Epithelial cell of proximal tubule (primary cell): ENCODE measurements around the gene ACTBL2. TPM values are rescaled to one million over a fixed set of nuclear protein-coding genes. Genes with fewer than 3 reads are reported as not detected.

Source experiments
- DNase-seq: peaks from one replicate; pipeline ENCODE4 v3.0.0-alpha.2; 2011; ENCODE audit warnings: low read depth
- H3K4me3 ChIP-seq: 2 replicates; pipeline ENCODE4 v1.5.1; 2011; ENCODE audit warnings: low read depth, mild to moderate bottlenecking, low read length
- total RNA-seq: library from RNA; depleted of rRNA; stranded (reverse); fragments of >200 nt; gene quantifications from 2 replicates; pipeline ENCODE4 v1.2.3, GENCODE V29; 2015
- TF ChIP-seq, protein P1 (sequence below): conservative IDR thresholded peaks from 2 replicates; pipeline ENCODE4 v1.5.1; 2012; ENCODE audit warnings: low read depth, mild to moderate bottlenecking, low read length

Gene ACTBL2
- total RNA-seq, 1 donor from 2014 or later = 2.3 TPM

DNA sequence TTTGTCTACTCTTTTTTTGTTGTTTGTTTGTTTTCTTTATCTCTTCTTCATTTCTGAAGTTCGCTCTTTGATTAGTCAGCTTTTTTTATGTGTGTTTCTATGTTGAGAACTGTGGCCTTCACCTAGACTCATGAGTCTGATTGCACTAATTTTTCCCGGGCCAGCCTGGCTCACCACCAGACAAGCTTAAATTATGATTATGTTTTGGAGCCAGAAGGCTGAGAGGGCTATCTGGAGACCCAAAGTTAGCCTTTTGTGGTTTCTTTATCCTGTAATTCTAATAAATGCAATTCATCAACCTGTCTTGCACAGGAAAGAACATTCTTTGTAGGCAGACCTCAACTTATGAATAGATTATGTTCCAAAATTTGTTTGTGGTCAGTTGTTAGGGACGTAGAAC is 20.8 kb upstream of the ACTBL2 start:
- H3K4me3 ChIP-seq = no peak overlapping the region
- no peak for DNase-seq
- TF ChIP-seq, protein P1, sequence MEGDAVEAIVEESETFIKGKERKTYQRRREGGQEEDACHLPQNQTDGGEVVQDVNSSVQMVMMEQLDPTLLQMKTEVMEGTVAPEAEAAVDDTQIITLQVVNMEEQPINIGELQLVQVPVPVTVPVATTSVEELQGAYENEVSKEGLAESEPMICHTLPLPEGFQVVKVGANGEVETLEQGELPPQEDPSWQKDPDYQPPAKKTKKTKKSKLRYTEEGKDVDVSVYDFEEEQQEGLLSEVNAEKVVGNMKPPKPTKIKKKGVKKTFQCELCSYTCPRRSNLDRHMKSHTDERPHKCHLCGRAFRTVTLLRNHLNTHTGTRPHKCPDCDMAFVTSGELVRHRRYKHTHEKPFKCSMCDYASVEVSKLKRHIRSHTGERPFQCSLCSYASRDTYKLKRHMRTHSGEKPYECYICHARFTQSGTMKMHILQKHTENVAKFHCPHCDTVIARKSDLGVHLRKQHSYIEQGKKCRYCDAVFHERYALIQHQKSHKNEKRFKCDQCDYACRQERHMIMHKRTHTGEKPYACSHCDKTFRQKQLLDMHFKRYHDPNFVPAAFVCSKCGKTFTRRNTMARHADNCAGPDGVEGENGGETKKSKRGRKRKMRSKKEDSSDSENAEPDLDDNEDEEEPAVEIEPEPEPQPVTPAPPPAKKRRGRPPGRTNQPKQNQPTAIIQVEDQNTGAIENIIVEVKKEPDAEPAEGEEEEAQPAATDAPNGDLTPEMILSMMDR = no peak

DNA sequence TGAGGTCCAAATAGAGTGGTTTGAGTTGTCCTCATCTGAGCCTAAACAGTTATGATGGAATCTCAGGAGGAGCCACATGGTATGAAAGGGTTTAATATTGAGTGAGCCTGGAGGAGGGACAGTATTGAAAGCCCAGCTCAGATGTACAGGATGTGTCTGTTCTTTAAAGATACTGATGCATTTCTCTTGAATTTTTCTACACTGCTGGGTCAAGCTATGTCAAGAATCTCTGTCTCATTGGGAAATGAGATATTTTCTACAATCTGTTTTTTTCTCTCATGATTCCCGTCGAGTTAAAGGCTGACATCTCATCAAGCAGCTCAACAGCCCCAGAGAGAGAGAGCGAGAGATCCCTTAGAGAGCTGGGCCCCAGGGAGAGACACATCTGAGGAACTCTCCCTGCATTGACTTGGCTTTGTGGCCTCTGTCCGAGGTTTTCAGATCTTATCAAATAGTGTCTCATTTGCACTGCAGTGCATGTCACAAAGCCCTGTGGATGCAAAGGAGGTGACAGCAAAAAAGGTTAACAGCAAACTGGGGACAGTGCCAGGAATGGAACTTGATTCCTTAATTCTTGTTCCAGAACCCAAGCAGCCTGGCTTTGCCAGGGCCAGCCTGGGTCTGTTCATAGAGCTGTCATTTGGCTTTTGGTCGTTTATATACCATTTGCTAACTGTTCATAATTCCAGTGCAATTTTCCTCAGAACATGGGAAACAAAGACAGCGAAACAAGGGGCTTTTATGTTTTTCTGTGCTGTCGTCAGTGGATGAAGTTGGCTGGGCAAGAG is 19.0 kb upstream of the ACTBL2 start:
- TF ChIP-seq, protein P1 = no peak
- DNase-seq = no peak
- H3K4me3 ChIP-seq = no peak overlapping the region

DNA sequence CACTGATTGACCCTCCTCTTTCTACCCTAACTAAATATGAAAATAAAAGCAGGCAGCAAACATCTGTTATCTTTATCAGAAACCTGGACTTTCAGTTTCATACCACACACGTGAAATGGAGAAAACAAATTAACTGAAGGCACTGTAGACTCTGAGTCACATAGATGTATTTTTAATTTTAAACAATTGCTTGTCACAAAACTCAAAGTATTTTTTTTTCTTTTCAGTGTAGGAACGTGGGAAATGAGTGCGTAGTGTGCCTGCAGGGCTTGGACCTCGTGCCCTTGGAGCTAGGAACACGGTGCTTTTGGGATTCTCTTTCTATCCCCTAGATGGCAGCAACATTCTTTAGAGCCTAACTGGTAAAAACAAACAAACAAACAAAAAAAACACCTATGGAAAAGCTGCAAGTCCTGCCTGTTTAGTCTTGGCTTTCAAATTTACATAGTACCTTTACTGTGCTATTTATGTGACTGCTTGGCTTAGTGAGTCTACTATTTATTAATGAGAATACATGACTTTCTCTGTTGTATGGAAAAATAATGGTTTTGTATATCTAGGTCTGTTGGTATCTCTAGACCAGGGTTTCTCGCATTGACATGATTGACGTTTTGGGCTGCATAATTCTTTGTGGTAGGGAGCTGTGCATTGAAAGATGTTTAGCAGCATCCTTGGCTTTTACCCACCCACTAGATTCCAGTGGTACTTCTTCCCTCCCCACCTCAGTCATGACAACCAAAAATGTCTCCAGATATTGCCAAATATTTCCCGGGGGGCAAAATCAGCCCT is 16.8 kb upstream of the ACTBL2 start:
- no peak for DNase-seq
- H3K4me3 ChIP-seq = no peak overlapping the region

DNA sequence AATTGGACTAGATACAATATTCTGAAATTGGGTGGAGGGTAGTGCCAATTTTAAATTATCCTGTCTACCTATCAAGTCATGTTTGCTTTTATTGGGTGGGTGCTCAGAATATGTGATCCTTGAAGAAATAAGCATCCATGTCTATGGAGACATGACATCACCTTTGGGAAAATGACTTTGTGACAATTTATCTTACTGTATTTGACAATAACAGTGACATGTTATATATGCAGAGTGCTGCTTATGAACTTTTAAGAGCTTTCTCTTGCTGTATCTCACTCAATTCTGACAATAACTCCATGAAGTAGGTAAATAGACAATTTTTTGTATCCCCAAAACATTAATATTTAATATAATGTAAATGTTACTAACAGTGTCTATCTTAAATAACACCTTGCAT is 15.1 kb upstream of the ACTBL2 start:
- no peak overlapping the region for H3K4me3 ChIP-seq
- DNase-seq = no peak
- TF ChIP-seq, protein P1 = no peak

More for the DNA sequence above, 16.8 kb upstream of the ACTBL2 start:
- TF ChIP-seq, protein P1 = peak; percentile 88

DNA sequence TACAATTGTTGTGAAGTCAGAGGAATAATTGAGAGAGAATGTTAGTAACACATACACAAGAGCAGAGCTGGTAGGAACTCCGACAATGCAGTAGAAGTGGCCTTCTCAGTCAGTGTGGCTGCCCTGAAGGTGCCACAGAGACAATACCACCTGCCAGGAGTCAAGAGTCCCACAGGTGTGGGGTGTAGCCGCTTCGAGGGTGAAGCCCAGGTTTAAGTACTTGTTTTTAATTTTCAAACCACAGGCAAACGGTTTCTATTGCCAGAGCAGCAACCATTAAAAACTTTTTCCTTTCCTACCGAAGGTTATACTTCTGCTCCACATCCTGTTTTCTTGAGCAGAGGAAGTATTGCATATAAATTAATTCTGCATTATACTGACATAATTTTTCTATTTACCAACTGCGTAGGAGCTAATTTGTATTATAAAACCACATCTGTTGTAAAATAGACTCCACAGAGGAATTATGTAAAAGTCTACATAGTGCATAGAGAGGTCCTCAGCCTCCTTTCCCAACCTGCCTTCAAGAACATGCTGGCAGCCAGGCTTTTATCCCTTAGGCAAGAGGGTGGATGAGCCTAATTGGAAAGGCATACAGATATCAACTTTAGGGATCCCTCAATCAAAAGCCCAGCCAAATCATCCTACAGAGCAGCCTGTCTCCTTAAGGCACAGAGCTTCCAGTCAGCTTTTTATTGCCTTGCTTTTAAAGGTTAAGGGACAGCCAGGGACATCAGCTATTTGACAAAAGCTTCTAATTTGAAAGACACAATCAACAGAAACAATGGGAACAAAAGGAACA is 12.9 kb upstream of the ACTBL2 start:
- H3K4me3 ChIP-seq = no peak overlapping the region
- DNase-seq = no peak
- TF ChIP-seq, protein P1 = no peak

DNA sequence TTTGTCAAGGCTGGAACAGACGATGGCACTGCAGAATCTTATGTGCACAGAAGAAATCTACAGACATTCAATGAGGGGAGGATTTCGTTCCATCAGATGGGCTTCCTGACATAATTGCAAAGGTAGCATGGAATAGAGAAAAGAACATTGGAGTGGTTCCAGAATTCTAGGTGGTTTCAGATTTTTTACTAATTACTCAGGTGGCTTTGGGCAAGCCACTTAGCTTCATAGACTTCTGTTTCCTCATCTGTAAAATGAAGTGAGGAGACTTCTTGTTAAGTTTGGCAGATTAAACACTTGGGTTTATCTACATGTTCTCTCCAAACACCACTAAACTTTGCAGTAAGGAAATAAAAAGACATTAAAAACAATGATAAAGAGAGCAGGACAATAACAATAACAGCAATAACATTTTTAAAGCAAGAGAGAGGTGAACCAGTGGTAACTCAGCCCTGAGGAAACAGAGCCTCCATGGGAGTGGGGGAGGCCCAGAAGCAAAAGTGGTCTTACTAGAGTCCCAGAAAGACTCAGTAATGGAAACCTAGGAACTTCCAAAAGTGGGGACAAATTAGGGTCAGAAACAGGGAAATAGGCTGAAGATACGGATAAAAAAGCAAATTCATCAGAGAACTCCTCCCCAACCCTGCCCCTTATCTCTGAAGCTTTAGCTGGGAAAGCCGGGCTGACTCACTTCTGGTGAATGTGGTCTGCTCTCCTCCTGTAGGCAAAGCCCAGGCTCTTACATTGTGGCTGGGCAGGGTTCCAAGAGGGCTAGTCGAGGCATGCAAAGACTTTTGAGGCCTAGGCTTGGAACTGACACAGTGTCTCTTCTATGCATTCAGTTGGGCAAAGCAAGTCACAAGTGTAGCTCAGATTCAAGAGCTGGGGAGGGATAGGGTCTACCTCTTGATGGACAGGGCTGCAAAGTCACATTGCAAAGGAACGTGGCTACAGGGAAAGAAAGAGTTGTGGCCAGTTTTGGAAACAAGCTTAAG is 11.8 kb upstream of the ACTBL2 start:
- no peak overlapping the region for H3K4me3 ChIP-seq
- DNase-seq = peak; percentile 78
- TF ChIP-seq, protein P1 = no peak
